Fibroblast of lung (primary cell): Measurements from ENCODE around the gene PEX11A.

Experiments
- EZH2 ChIP-seq: IDR thresholded peaks from 2 replicates; pipeline ENCODE4 v1.5.1; 2012; ENCODE audit warnings: low read length, control low read depth, mild to moderate bottlenecking; ENCODE audit errors: missing control alignments
- TF ChIP-seq, protein P1 (sequence below), 2 donors: IDR thresholded peaks in 1 of 2; conservative IDR thresholded peaks in 1 of 2; 1 replicate in 1 of 2; 2 replicates in 1 of 2; pipeline ENCODE4 v1.5.1; 2011 to 2012; ENCODE audit warnings: low read length in 2 of 2, control low read depth in 1 of 2, inconsistent platforms in 1 of 2, low read depth in 1 of 2, mild to moderate bottlenecking in 1 of 2

DNA sequence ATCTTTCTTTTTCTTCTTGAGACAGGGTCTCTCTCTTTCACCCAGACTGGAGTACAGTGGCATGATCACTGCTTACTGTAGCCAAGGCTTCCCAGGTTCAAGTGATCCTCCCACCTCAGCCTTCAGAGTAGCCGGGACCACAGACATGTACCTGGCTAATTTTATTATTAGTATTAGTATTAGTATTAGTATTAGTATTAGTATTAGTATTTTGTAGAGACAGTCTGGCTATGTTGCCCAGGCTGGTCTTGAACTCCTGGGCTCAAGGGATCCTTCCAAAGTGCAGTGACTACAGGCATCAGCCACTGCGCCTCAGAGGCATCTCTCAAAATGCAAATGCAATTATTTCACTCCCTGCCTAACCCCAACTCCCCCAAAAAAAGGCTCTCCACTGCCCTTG, 37.0 kb downstream of the PEX11A start:
- no peak for TF ChIP-seq EZH2
- TF ChIP-seq, protein P1, sequence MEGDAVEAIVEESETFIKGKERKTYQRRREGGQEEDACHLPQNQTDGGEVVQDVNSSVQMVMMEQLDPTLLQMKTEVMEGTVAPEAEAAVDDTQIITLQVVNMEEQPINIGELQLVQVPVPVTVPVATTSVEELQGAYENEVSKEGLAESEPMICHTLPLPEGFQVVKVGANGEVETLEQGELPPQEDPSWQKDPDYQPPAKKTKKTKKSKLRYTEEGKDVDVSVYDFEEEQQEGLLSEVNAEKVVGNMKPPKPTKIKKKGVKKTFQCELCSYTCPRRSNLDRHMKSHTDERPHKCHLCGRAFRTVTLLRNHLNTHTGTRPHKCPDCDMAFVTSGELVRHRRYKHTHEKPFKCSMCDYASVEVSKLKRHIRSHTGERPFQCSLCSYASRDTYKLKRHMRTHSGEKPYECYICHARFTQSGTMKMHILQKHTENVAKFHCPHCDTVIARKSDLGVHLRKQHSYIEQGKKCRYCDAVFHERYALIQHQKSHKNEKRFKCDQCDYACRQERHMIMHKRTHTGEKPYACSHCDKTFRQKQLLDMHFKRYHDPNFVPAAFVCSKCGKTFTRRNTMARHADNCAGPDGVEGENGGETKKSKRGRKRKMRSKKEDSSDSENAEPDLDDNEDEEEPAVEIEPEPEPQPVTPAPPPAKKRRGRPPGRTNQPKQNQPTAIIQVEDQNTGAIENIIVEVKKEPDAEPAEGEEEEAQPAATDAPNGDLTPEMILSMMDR (conservative IDR thresholded peaks at IDR 0.05 in 1 of 2, IDR thresholded peaks at IDR 0.05 in 1 of 2; ENCODE audit: low read depth in 1 of 2, low read length in 2 of 2), result no peak
